DOHH2 (cell line): ENCODE data around the gene ABCA4.

Experiments
- EZH2phosphoT487 ChIP-seq: fragments of 200-600 bp; sonication (generic); IDR thresholded peaks from 2 replicates; pipeline ENCODE4 v1.6.1; 2017; ENCODE audit warnings: borderline replicate concordance, mild to moderate bottlenecking, antibody characterized with exemption, low read length, moderate library complexity, mixed read lengths
- TF ChIP-seq, protein P1 (sequence below): fragments of 200-600 bp; sonication (generic); IDR thresholded peaks from one replicate; pipeline ENCODE4 v1.5.1; 2014; ENCODE audit warnings: antibody characterized with exemption, mild to moderate bottlenecking, low read depth, low read length; ENCODE audit not compliant: poor library complexity, severe bottlenecking

- TF ChIP-seq, protein P1, sequence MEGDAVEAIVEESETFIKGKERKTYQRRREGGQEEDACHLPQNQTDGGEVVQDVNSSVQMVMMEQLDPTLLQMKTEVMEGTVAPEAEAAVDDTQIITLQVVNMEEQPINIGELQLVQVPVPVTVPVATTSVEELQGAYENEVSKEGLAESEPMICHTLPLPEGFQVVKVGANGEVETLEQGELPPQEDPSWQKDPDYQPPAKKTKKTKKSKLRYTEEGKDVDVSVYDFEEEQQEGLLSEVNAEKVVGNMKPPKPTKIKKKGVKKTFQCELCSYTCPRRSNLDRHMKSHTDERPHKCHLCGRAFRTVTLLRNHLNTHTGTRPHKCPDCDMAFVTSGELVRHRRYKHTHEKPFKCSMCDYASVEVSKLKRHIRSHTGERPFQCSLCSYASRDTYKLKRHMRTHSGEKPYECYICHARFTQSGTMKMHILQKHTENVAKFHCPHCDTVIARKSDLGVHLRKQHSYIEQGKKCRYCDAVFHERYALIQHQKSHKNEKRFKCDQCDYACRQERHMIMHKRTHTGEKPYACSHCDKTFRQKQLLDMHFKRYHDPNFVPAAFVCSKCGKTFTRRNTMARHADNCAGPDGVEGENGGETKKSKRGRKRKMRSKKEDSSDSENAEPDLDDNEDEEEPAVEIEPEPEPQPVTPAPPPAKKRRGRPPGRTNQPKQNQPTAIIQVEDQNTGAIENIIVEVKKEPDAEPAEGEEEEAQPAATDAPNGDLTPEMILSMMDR = no peak
- no peak for TF ChIP-seq EZH2phosphoT487
Measured at GRCh38 chr1:93979040-93979717, 141.8 kb downstream of the ABCA4 start.
